Measurements from ENCODE around the gene KIAA1217.

The KIAA1217 gene

GRCh38 chr10:24207781-24208611 lies 942 bp upstream of the KIAA1217 start:
- no peak for DNase-seq (ENCODE audit: low read depth)

- no peak for DNase-seq (ENCODE audit: low read depth)
These were observed 464 bp downstream of the KIAA1217 start for GRCh38 chr10:24209432-24209771.

GRCh38 chr10:24209946-24210491 lies 1.1 kb downstream of the KIAA1217 start:
- no peak for DNase-seq (ENCODE audit: low read depth)

GRCh38 chr10:24210501-24210900 lies 1.6 kb downstream of the KIAA1217 start:
- no peak for DNase-seq (ENCODE audit: low read depth)

GRCh38 chr10:24213266-24213665 lies 4.3 kb downstream of the KIAA1217 start:
- no peak for DNase-seq (ENCODE audit: low read depth)

GRCh38 chr10:24213881-24214280 lies 4.9 kb downstream of the KIAA1217 start:
- DNase-seq (ENCODE audit: low read depth), result no peak

GRCh38 chr10:24214762-24215161 lies 5.8 kb downstream of the KIAA1217 start:
- DNase-seq (ENCODE audit: low read depth), result no peak

GRCh38 chr10:24215196-24215595 lies 6.3 kb downstream of the KIAA1217 start:
- no peak for DNase-seq (ENCODE audit: low read depth)

GRCh38 chr10:24215603-24216002 lies 6.7 kb downstream of the KIAA1217 start:
- DNase-seq (ENCODE audit: low read depth), result no peak

- DNase-seq (ENCODE audit: low read depth), result no peak
These were observed 11.0 kb downstream of the KIAA1217 start for GRCh38 chr10:24219963-24220362.

- no peak for DNase-seq (ENCODE audit: low read depth)
These were observed 14.4 kb downstream of the KIAA1217 start for GRCh38 chr10:24223341-24223740.

- DNase-seq (ENCODE audit: low read depth), result no peak
These were observed 15.0 kb downstream of the KIAA1217 start for GRCh38 chr10:24223953-24224352.

GRCh38 chr10:24228642-24229041 lies 19.7 kb downstream of the KIAA1217 start:
- no peak for DNase-seq (ENCODE audit: low read depth)

GRCh38 chr10:24229909-24230308 lies 21.0 kb downstream of the KIAA1217 start:
- no peak for DNase-seq (ENCODE audit: low read depth)

GRCh38 chr10:24231200-24231599 lies 22.3 kb downstream of the KIAA1217 start:
- DNase-seq (ENCODE audit: low read depth), result no peak

- no peak for DNase-seq (ENCODE audit: low read depth)
These were observed 25.8 kb downstream of the KIAA1217 start for GRCh38 chr10:24234784-24235183.

GRCh38 chr10:24235471-24235870 lies 26.5 kb downstream of the KIAA1217 start:
- no peak for DNase-seq (ENCODE audit: low read depth)

GRCh38 chr10:24237801-24238395 lies 29.0 kb downstream of the KIAA1217 start:
- DNase-seq (ENCODE audit: low read depth), result no peak

- no peak for DNase-seq (ENCODE audit: low read depth)
These were observed 29.7 kb downstream of the KIAA1217 start for GRCh38 chr10:24238519-24239247.

GRCh38 chr10:24239289-24240040 lies 30.5 kb downstream of the KIAA1217 start:
- DNase-seq (ENCODE audit: low read depth), result no peak

GRCh38 chr10:24240041-24240751 lies 31.3 kb downstream of the KIAA1217 start:
- DNase-seq (ENCODE audit: low read depth), result no peak
